ENCODE data around the gene RANBP1. TPM values are rescaled to one million over a fixed set of nuclear protein-coding genes. Genes with fewer than 3 reads are reported as not detected.

RANBP1 gene
- total RNA-seq, 1 donor from 2014 or later: 85.1 TPM

DNA sequence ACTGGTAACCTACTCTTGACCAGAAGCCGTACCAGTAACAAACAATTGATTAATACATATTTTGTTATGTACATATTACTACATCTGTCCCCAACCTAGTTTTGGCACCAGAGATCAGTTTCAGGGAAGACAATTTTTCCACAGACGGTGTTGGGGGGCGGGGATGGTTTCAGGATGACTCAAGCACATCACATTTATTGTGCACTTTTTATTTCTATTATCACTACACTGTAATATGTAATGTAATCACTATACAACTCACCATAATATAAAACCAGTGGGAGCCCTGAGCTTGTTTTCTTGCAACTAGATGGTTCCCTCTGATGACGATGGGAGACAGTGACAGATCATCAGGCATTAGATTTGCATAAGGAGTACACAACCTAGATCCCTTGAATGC lies 20.4 kb upstream of the RANBP1 start:
- Histone ChIP-seq H3K4me1 (ENCODE audit: control insufficient read depth in 3 of 3, insufficient read depth in 3 of 3, low read length in 3 of 3) (peaks cover 10 to 17% (median 17%) of the 10 kb centered on the region in 3 donors), H3K36me3 (ENCODE audit: control insufficient read depth in 3 of 3, insufficient read depth in 3 of 3, low read length in 3 of 3) (peaks cover 61 to 80% (median 69%) of the 10 kb centered on the region in 3 donors), H3K27me3 (ENCODE audit: control insufficient read depth in 3 of 3, insufficient read depth in 3 of 3, low read length in 3 of 3) (no peaks in the 10 kb centered on the region), H3K9ac (ENCODE audit: low read depth in 1 of 3, low read length in 3 of 3) (no peak overlapping the region), H3K4me3 (ENCODE audit: low read length in 3 of 3) (no peak overlapping the region), H3K27ac (ENCODE audit: low read depth, low read length) (no peak overlapping the region), H3K9me3 (ENCODE audit: control insufficient read depth in 3 of 3, low read length in 3 of 3) (no peaks in the 10 kb centered on the region)

GRCh38 chr22:20096574-20097420 lies 19.1 kb upstream of the RANBP1 start:
- H3K9ac ChIP-seq (ENCODE audit: low read depth in 1 of 3, low read length in 3 of 3): peak overlapping the region in 1 of 3 donors; percentile 10
- peaks cover 10 to 17% (median 17%) of the 10 kb centered on the region in 3 donors for H3K4me1 ChIP-seq (ENCODE audit: control insufficient read depth in 3 of 3, insufficient read depth in 3 of 3, low read length in 3 of 3)
- no peak overlapping the region for H3K4me3 ChIP-seq (ENCODE audit: low read length in 3 of 3)
- no peaks in the 10 kb centered on the region for H3K9me3 ChIP-seq (ENCODE audit: control insufficient read depth in 3 of 3, low read length in 3 of 3)
- peaks cover 52 to 76% (median 67%) of the 10 kb centered on the region in 3 donors for H3K36me3 ChIP-seq (ENCODE audit: control insufficient read depth in 3 of 3, insufficient read depth in 3 of 3, low read length in 3 of 3)
- no peaks in the 10 kb centered on the region for H3K27me3 ChIP-seq (ENCODE audit: control insufficient read depth in 3 of 3, insufficient read depth in 3 of 3, low read length in 3 of 3)
- H3K27ac ChIP-seq (ENCODE audit: low read depth, low read length): no peak overlapping the region

DNA sequence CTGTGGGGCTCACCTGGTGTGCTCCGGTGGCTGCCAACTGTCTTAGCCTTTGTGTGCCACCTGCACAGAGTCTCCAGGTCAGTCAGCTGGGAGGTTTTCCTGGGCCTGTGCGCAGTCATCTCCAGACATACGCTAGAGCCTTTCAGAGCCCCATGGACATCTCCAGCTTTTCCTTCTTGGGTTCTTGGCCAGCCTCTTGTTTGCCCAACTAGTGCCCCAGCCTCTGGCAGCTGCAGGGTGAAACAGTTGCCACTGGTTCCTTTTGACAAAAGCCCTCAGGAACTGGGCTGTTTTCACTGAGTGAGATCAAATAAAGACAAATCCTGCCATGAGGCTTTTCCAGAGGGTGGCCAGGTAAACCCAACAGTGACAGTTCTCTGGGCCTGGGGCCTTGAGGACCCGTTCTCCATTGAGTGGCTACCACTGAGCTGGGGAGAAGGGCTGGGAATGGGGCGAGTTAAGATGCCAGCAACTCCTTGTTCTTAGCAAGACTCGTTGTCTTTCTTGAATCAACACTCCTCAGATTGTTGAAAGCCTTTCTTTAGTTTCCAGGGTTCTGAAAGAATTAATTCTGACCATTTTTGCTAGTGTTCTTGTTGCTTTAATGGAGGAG lies 16.7 kb upstream of the RANBP1 start:
- no peak overlapping the region for H3K27ac ChIP-seq (ENCODE audit: low read depth, low read length)
- peaks cover 37 to 68% (median 55%) of the 10 kb centered on the region in 3 donors for H3K36me3 ChIP-seq (ENCODE audit: control insufficient read depth in 3 of 3, insufficient read depth in 3 of 3, low read length in 3 of 3)
- H3K9me3 ChIP-seq (ENCODE audit: control insufficient read depth in 3 of 3, low read length in 3 of 3): no peaks in the 10 kb centered on the region
- H3K4me1 ChIP-seq (ENCODE audit: control insufficient read depth in 3 of 3, insufficient read depth in 3 of 3, low read length in 3 of 3): peaks cover 7 to 14% (median 12%) of the 10 kb centered on the region in 3 donors
- no peak overlapping the region for H3K9ac ChIP-seq (ENCODE audit: low read depth in 1 of 3, low read length in 3 of 3)
- H3K27me3 ChIP-seq (ENCODE audit: control insufficient read depth in 3 of 3, insufficient read depth in 3 of 3, low read length in 3 of 3): no peaks in the 10 kb centered on the region
- no peak overlapping the region for H3K4me3 ChIP-seq (ENCODE audit: low read length in 3 of 3)

- Histone ChIP-seq H3K9me3 (ENCODE audit: control insufficient read depth in 3 of 3, low read length in 3 of 3) (no peaks in the 10 kb centered on the region), H3K9ac (ENCODE audit: low read depth in 1 of 3, low read length in 3 of 3) (no peak overlapping the region), H3K4me3 (ENCODE audit: low read length in 3 of 3) (no peak overlapping the region), H3K36me3 (ENCODE audit: control insufficient read depth in 3 of 3, insufficient read depth in 3 of 3, low read length in 3 of 3) (peaks cover 41 to 66% (median 56%) of the 10 kb centered on the region in 3 donors), H3K4me1 (ENCODE audit: control insufficient read depth in 3 of 3, insufficient read depth in 3 of 3, low read length in 3 of 3) (peaks cover 23 to 31% (median 27%) of the 10 kb centered on the region in 3 donors), H3K27ac (ENCODE audit: low read depth, low read length) (no peak overlapping the region), H3K27me3 (ENCODE audit: control insufficient read depth in 3 of 3, insufficient read depth in 3 of 3, low read length in 3 of 3) (no peaks in the 10 kb centered on the region)
Observed at GRCh38 chr22:20101638-20102037, 14.3 kb upstream of the RANBP1 start.

DNA sequence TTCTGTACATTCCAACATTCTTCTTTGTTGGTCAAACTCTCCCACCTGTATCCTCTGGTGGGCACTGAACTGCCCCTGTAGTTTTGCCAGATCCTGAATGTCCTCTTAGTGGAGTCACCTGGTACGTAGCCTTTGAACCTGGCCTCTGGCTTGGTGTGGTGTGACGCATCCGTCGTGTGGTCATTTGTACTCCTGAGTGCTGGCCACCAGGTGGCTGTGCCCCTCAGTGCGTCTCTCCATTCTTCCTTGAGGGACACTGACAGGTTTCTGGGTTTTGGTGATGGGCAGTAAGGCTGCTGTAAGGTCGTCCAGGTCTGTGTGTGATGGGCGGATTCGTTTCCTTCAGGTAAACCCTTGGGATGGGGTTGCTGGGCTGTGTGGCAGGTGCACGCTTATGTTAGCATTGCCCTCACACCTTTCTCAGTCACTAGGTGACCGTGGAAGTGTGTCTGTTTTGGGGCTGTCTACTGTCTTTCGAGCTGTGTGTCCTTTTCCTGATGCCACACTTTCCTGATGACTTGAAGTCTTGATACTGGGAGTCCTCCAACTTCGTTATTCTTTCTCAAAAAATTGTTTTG lies 13.6 kb upstream of the RANBP1 start:
- no peak overlapping the region for H3K9ac ChIP-seq (ENCODE audit: low read depth in 1 of 3, low read length in 3 of 3)
- H3K4me3 ChIP-seq (ENCODE audit: low read length in 3 of 3): no peak overlapping the region
- peaks cover 48 to 68% (median 62%) of the 10 kb centered on the region in 3 donors for H3K36me3 ChIP-seq (ENCODE audit: control insufficient read depth in 3 of 3, insufficient read depth in 3 of 3, low read length in 3 of 3)
- H3K9me3 ChIP-seq (ENCODE audit: control insufficient read depth in 3 of 3, low read length in 3 of 3): no peaks in the 10 kb centered on the region
- no peak overlapping the region for H3K27ac ChIP-seq (ENCODE audit: low read depth, low read length)
- H3K27me3 ChIP-seq (ENCODE audit: control insufficient read depth in 3 of 3, insufficient read depth in 3 of 3, low read length in 3 of 3): no peaks in the 10 kb centered on the region
- H3K4me1 ChIP-seq (ENCODE audit: control insufficient read depth in 3 of 3, insufficient read depth in 3 of 3, low read length in 3 of 3): peaks cover 29 to 38% (median 34%) of the 10 kb centered on the region in 3 donors

- peaks cover 63 to 76% (median 75%) of the 10 kb centered on the region in 3 donors for H3K36me3 ChIP-seq (ENCODE audit: control insufficient read depth in 3 of 3, insufficient read depth in 3 of 3, low read length in 3 of 3)
- no peaks in the 10 kb centered on the region for H3K27me3 ChIP-seq (ENCODE audit: control insufficient read depth in 3 of 3, insufficient read depth in 3 of 3, low read length in 3 of 3)
- peak overlapping the region in 1 of 3 donors; percentile 6 for H3K4me3 ChIP-seq (ENCODE audit: low read length in 3 of 3)
- peak overlapping the region; percentile 64 for H3K27ac ChIP-seq (ENCODE audit: low read depth, low read length)
- peak overlapping the region; percentile 14 to 79 (median 40) for H3K9ac ChIP-seq (ENCODE audit: low read depth in 1 of 3, low read length in 3 of 3)
- peaks cover 31 to 42% (median 39%) of the 10 kb centered on the region in 3 donors for H3K4me1 ChIP-seq (ENCODE audit: control insufficient read depth in 3 of 3, insufficient read depth in 3 of 3, low read length in 3 of 3)
- H3K9me3 ChIP-seq (ENCODE audit: control insufficient read depth in 3 of 3, low read length in 3 of 3): no peaks in the 10 kb centered on the region
Observed at GRCh38 chr22:20105456-20106204, 10.3 kb upstream of the RANBP1 start.

DNA sequence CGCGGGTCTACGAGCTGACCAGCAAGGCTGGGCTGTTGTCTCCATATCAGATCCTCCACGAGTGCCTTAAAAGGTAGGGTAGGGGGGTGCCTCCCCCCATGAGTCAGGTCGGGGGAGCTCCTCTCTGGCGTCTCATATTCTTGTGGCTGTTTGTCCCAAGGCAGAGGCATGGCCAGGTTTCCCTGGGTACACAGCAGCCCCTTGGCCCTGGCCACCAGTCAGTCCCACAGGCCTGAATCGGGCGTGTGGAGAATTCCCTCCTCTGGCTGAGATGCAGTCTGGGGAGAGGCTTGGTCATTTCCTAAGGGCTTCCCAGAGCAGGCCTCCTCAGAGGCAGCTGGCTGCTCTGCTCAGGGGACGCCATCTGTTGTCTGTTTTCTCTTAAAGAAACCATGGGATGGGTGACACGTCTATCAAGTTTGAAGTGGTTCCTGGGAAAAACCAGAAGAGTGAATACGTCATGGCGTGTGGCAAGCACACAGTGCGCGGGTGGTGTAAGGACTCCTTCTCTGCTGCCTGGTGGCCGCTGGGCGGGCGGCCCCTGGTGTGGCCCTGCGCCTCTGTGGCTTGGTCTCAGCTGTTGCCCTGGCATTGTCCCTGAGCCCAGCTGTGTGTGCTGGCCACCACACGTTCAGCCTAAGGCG lies 9.6 kb upstream of the RANBP1 start:
- Histone ChIP-seq H3K9ac (ENCODE audit: low read depth in 1 of 3, low read length in 3 of 3) (peak overlapping the region; percentile 45 to 79 (median 68)), H3K4me3 (ENCODE audit: low read length in 3 of 3) (no peak overlapping the region), H3K27ac (ENCODE audit: low read depth, low read length) (peak overlapping the region; percentile 64), H3K36me3 (ENCODE audit: control insufficient read depth in 3 of 3, insufficient read depth in 3 of 3, low read length in 3 of 3) (peaks cover 64 to 74% (median 72%) of the 10 kb centered on the region in 3 donors), H3K4me1 (ENCODE audit: control insufficient read depth in 3 of 3, insufficient read depth in 3 of 3, low read length in 3 of 3) (peaks cover 31 to 43% (median 39%) of the 10 kb centered on the region in 3 donors), H3K27me3 (ENCODE audit: control insufficient read depth in 3 of 3, insufficient read depth in 3 of 3, low read length in 3 of 3) (no peaks in the 10 kb centered on the region), H3K9me3 (ENCODE audit: control insufficient read depth in 3 of 3, low read length in 3 of 3) (no peaks in the 10 kb centered on the region)

GRCh38 chr22:20106849-20107237 lies 9.1 kb upstream of the RANBP1 start:
- H3K9me3 ChIP-seq (ENCODE audit: control insufficient read depth in 3 of 3, low read length in 3 of 3): no peaks in the 10 kb centered on the region
- H3K4me1 ChIP-seq (ENCODE audit: control insufficient read depth in 3 of 3, insufficient read depth in 3 of 3, low read length in 3 of 3): peaks cover 31 to 48% (median 42%) of the 10 kb centered on the region in 3 donors
- peak overlapping the region in 1 of 3 donors; percentile 29 for H3K4me3 ChIP-seq (ENCODE audit: low read length in 3 of 3)
- peak overlapping the region; percentile 64 for H3K27ac ChIP-seq (ENCODE audit: low read depth, low read length)
- H3K9ac ChIP-seq (ENCODE audit: low read depth in 1 of 3, low read length in 3 of 3): peak overlapping the region; percentile 45 to 79 (median 68)
- H3K27me3 ChIP-seq (ENCODE audit: control insufficient read depth in 3 of 3, insufficient read depth in 3 of 3, low read length in 3 of 3): no peaks in the 10 kb centered on the region
- H3K36me3 ChIP-seq (ENCODE audit: control insufficient read depth in 3 of 3, insufficient read depth in 3 of 3, low read length in 3 of 3): peaks cover 67 to 72% (median 72%) of the 10 kb centered on the region in 3 donors

DNA sequence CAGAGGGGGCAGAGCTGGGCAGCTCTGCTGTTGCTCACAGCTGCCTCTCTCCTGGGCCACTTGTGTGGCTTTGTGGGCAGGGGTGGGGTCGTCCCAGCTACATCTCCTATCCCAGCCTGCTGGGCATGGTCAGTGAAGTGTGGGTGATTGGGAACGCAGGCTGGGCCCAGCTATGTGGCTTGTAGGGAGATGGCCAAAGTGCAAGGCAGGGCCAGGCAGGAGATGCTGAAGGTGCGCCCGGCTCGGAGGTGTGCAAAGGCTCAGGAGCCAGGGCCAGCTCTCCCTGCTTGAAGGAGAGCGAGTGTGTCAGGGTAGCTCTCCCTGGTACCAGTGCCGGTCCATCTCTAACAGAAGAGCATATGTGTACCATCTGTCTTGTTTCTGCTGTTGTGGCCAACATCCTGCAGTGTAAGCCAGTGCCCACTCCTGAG lies 8.4 kb upstream of the RANBP1 start:
- Histone ChIP-seq H3K27ac (ENCODE audit: low read depth, low read length) (peak overlapping the region; percentile 64), H3K36me3 (ENCODE audit: control insufficient read depth in 3 of 3, insufficient read depth in 3 of 3, low read length in 3 of 3) (peaks cover 67 to 72% (median 72%) of the 10 kb centered on the region in 3 donors), H3K9ac (ENCODE audit: low read depth in 1 of 3, low read length in 3 of 3) (peak overlapping the region in 1 of 3 donors; percentile 79), H3K4me1 (ENCODE audit: control insufficient read depth in 3 of 3, insufficient read depth in 3 of 3, low read length in 3 of 3) (peaks cover 31 to 48% (median 48%) of the 10 kb centered on the region in 3 donors), H3K9me3 (ENCODE audit: control insufficient read depth in 3 of 3, low read length in 3 of 3) (no peaks in the 10 kb centered on the region), H3K4me3 (ENCODE audit: low read length in 3 of 3) (no peak overlapping the region), H3K27me3 (ENCODE audit: control insufficient read depth in 3 of 3, insufficient read depth in 3 of 3, low read length in 3 of 3) (no peaks in the 10 kb centered on the region)

All from skeletal muscle tissue (tissue), 4 donors.